Activated CD8-positive, alpha-beta memory T cell treated with anti-CD3 and anti-CD28 coated beads, Interleukin-2, amount 50 U/mL, for 24 hours (primary cell): ENCODE results near the gene TNIP3.

Source experiments
- DNase-seq: peaks from one replicate; pipeline ENCODE4 v3.0.0-alpha.2; 2020; ENCODE audit errors: extremely low read depth

TNIP3 gene

GRCh38 chr4:121139533-121140222, 24.4 kb downstream of the TNIP3 start:
- no peak for DNase-seq

GRCh38 chr4:121138039-121138825, 25.9 kb downstream of the TNIP3 start:
- no peak for DNase-seq

DNA sequence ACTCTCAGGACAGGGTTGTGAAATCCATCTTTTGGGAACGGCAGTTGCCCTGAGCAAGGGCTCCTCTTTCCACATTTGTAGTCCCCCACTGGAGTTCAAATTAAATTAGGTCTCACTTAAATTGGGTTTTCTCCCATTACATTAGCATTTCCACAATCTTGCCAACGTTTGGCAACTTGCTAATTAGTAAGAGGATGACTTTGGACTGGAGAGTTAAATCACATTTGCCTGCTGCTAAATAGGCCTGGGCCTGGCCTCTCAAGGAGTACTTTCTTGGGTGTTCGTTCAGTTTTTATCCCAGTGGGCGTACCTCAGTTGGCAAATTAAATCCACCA, 33.8 kb downstream of the TNIP3 start:
- no peak for DNase-seq

DNA sequence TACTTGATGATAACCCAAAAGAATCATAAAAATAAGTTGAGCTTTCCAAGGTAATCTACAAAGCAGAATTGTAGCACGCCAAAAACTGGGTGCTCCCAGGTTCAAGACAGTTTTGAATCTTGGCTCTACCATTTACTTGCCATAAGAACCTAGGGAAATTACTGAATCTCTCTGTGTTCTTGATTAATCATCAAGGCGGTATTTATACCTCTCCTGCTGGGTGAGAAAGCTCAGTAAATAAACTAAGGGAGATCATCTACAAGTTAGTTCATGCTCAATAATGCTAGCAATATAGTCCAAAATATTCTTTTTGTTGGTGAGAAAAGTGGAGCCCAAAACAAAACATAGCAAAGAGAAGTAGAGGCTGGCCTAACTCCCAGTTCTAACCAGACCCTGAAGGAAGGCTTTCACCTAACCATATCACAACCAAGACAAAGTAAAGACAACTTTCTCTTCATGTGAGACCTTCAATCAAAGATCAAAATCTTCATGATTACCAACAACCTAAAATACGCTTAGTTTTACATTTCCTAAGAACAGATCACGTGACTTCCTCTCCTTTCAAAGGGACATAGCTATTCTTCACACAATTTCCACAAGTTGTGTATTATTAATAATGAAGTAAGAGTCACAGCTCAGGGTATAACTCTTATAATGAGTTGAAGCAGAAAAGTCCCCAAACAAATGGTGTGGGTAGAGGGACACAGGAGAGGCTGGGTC, 34.4 kb downstream of the TNIP3 start:
- DNase-seq: no peak

- no peak for DNase-seq
These were observed 37.0 kb downstream of the TNIP3 start for GRCh38 chr4:121127100-121127499.

GRCh38 chr4:121126449-121127006, 37.6 kb downstream of the TNIP3 start:
- no peak for DNase-seq

DNA sequence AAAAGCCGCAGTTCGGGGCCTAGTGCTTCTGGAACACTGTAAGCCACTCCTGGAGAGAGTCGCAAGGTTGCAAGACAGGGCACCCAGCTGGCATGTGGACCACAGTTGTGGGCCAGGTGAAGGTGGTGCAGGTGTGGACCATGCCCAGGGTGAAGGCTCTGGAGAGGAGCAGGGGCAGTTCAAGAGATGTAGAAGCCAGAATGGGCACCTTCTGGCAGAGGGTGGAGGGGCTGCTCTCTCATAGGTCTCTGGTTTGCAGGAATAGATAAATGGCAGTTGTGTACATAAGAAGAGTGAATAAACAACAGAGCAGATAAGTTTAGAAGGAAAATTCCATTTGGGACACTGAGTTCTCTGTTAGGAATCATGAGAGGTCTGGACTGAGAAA, 38.6 kb downstream of the TNIP3 start:
- DNase-seq: no peak

DNA sequence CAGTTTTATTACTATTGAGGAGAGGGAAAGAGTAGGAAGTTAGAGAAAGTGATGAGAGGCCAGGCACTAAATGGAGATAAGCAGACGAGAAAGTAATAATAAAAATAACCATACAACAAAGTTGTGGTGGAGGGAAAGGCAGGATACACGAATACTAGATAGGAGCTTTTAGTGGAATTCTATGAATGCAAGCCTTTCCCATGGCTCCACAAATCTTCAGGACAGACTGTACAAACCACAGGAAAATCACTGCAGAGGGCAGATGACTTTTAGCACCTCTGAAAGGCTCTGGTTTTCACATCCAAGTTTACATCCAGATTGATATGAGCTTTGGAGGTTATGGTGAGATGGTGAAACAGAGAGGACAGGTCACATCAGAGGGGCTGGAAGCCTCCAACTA, 41.5 kb downstream of the TNIP3 start:
- DNase-seq: no peak

GRCh38 chr4:121119715-121120114, 44.4 kb downstream of the TNIP3 start:
- DNase-seq: no peak

- DNase-seq: no peak
These were observed 45.8 kb downstream of the TNIP3 start for GRCh38 chr4:121118344-121118743.

DNA sequence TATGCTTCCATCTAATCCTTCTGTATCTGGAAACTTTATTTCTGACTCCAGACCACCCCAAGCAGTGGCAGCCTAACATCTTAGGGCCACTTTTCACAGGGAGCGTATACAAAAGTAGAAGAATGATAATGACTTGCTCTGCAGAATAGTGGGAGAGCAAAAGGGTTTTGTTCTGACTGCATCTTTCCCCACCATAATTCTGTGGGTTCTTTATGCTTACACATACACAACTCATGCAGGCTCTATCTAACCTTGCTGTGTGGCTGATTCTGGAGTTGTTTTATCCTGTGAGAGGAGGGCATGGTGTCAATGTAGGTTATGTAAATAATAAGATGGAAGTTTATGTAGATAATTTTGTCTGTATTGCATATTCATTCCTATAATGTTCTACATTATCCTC, 49.4 kb downstream of the TNIP3 start:
- no peak for DNase-seq

DNA sequence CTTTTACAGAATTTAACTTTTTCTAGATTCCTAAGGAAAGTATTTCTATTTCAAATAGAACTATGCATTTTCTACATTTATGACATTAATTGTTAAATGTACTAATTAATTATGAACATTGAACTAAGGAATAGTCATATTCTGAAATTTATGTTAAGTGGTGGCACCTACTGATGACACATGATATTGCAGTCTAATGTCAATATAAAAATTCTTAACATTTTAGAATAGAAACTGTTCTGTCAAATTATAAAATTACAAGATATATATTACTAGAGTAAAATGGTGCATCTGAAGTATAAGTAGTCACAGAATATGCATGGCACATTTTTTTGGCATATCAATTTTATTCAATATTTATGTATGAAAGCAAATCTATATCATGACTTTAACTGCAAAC, 51.6 kb downstream of the TNIP3 start:
- no peak for DNase-seq

- DNase-seq: no peak
These were observed 55.6 kb downstream of the TNIP3 start for GRCh38 chr4:121108557-121108956.

GRCh38 chr4:121107507-121107906, 56.6 kb downstream of the TNIP3 start:
- DNase-seq: no peak

- DNase-seq: no peak
These were observed 63.9 kb downstream of the TNIP3 start for GRCh38 chr4:121100093-121100775.

- no peak for DNase-seq
These were observed 65.9 kb downstream of the TNIP3 start for GRCh38 chr4:121098266-121098665.

GRCh38 chr4:121096629-121097028, 67.5 kb downstream of the TNIP3 start:
- no peak for DNase-seq

- no peak for DNase-seq
These were observed 67.9 kb downstream of the TNIP3 start for GRCh38 chr4:121096191-121096590.

DNA sequence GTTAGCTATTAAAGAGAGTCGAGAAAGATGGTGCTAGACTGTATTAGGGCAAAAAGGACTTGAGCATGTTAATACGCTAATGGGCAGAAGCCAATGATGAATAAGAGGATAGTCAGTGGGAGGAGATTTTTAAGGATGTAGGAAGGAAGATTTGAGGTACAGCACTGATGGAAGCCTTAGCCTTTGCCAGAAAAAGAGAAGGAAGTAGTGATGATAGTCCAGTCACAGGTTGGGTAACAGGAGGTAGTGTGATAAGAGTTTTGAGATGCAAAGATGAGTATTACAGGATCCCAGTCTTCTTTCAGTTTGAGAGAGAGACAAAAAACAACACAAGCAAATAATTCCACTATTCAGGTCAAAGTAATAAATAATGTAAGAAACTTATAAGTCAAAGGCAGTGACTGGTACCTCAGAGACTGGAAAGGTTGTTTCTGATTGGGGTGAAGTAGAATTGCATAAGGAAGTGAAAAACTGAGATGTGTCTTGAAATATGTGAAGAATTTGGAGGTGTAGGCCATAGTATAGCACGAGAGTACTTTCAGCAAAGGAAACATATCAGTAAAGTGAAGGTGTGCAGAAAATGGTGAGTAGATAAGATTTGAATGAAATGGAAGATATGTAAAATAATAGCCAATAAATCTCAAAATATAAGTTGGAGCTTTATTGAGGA, 69.7 kb downstream of the TNIP3 start:
- no peak for DNase-seq

GRCh38 chr4:121093261-121093660, 70.9 kb downstream of the TNIP3 start:
- DNase-seq: no peak

- DNase-seq: no peak
These were observed 72.2 kb downstream of the TNIP3 start for GRCh38 chr4:121091941-121092340.
